H1 (cell line): Measurements from ENCODE around the gene TMEM212. TPM values are rescaled to one million over a fixed set of nuclear protein-coding genes. Genes with fewer than 3 reads are reported as not detected.

ENCODE experiments used
- CTCF ChIA-PET: fragments of 300-600 bp; sonication (Branson Sonifier 250); formaldehyde crosslinking; loops from one replicate; lab custom pipeline; 2021; ENCODE audit not compliant: partially characterized antibody; lab: Charles Lee
- POLR2A ChIA-PET: fragments of 300-600 bp; sonication (Branson Sonifier 250); formaldehyde crosslinking; loops from one replicate; lab custom pipeline; 2021; ENCODE audit warnings: inconsistent platforms; ENCODE audit not compliant: partially characterized antibody; lab: Charles Lee
- DNase-seq, 2 experiments: peaks; one replicate each; pipeline versions ENCODE4 v3.0.0 to v3.0.0-alpha.2; 2010 to 2022; ENCODE audit warnings: low spot score in 2 of 2, low read depth in 1 of 2, mixed read lengths in 1 of 2
- FAIRE-seq: peaks from 2 replicates; lab custom pipeline; 2011; peaks lifted over from hg19 to GRCh38; lab: Jason Lieb, UNC
- H2AFZ ChIP-seq: 2 replicates; pipeline ENCODE4 v1.8.1; 2012; ENCODE audit warnings: low read length, inconsistent platforms
- H2AK5ac ChIP-seq: 2 replicates; pipeline ENCODE4 v1.6.1; 2013; ENCODE audit warnings: low read depth, low read length
- H2BK120ac ChIP-seq: replicated peaks from 2 replicates; pipeline ENCODE3; 2013; ENCODE audit warnings: low read depth, low read length, inconsistent platforms
- H2BK12ac ChIP-seq: 2 replicates; pipeline ENCODE4 v1.6.1; 2013; ENCODE audit warnings: low read depth, low read length
- H2BK15ac ChIP-seq: 2 replicates; pipeline ENCODE4 v1.6.1; 2013; ENCODE audit warnings: low read length
- H2BK20ac ChIP-seq: 2 replicates; pipeline ENCODE4 v1.6.1; 2013; ENCODE audit warnings: low read length
- H2BK5ac ChIP-seq: 2 replicates; pipeline ENCODE4 v1.6.1; 2013; ENCODE audit warnings: low read depth, low read length
- H3K14ac ChIP-seq: 2 replicates; pipeline ENCODE4 v1.6.1; 2013; ENCODE audit warnings: inconsistent platforms; ENCODE audit not compliant: insufficient read length
- H3K18ac ChIP-seq: 2 replicates; pipeline ENCODE4 v1.6.1; 2013; ENCODE audit warnings: low read length; ENCODE audit errors: extremely low read depth
- H3K23ac ChIP-seq: 2 replicates; pipeline ENCODE4 v1.6.1; 2013; ENCODE audit warnings: inconsistent platforms; ENCODE audit not compliant: insufficient read length
- H3K23me2 ChIP-seq: 2 replicates; pipeline ENCODE4 v1.6.1; 2013; ENCODE audit warnings: low read depth, low read length
- H3K27ac ChIP-seq: 2 replicates; pipeline ENCODE4 v1.6.1; 2011; ENCODE audit warnings: low read depth, low read length, inconsistent platforms
- H3K27me3 ChIP-seq, 4 experiments: replicated peaks in 1 of 4; 1 replicate in 1 of 4; 2 replicates in 3 of 4; pipeline versions ENCODE4 v1.6.1 to v1.8.1; 2011 to 2013; ENCODE audit warnings: low read length in 3 of 4, mild to moderate bottlenecking in 3 of 4, inconsistent platforms in 2 of 4, mixed read lengths in 2 of 4, moderate library complexity in 1 of 4; ENCODE audit not compliant: control insufficient read depth in 3 of 4, insufficient read depth in 3 of 4; ENCODE audit errors: extremely low read depth in 1 of 4
- H3K36me3 ChIP-seq, 4 experiments: 2 replicates each; pipeline versions ENCODE4 v1.6.1 to v1.8.1; 2011 to 2013; ENCODE audit warnings: mild to moderate bottlenecking in 4 of 4, low read length in 3 of 4, moderate library complexity in 2 of 4, control low read depth in 1 of 4, inconsistent platforms in 1 of 4; ENCODE audit not compliant: insufficient read depth in 4 of 4, control insufficient read depth in 2 of 4
- H3K4ac ChIP-seq: replicated peaks from 2 replicates; pipeline ENCODE3; 2013; ENCODE audit warnings: low read length, low read depth, mixed read lengths, inconsistent platforms; ENCODE audit not compliant: insufficient read length
- H3K4me1 ChIP-seq, 4 experiments: replicated peaks in 1 of 4; 1 replicate in 1 of 4; 2 replicates in 3 of 4; pipeline versions ENCODE4 v1.6.1 to v1.8.1; 2011 to 2013; ENCODE audit warnings: low read length in 3 of 4, inconsistent platforms in 2 of 4, mixed read lengths in 1 of 4; ENCODE audit not compliant: insufficient read depth in 4 of 4, control insufficient read depth in 3 of 4
- H3K4me2 ChIP-seq, 2 experiments: 2 replicates each; pipeline versions ENCODE4 v1.6.1 to v1.8.1; 2011 to 2013; ENCODE audit warnings: low read depth in 2 of 2, low read length in 2 of 2, control low read depth in 1 of 2, inconsistent platforms in 1 of 2, mild to moderate bottlenecking in 1 of 2; ENCODE audit not compliant: insufficient read depth in 1 of 2
- H3K4me3 ChIP-seq, 4 experiments: fragments of 200-600, 300-600 bp in 1 of 4; sonication (generic), shearing (Covaris generic), sonication (Bioruptor Twin) in 1 of 4; 2 replicates each; pipeline versions ENCODE4 v1.5.1 to v1.8.1; 2011 to 2016; ENCODE audit warnings: low read length in 4 of 4, low read depth in 3 of 4, control low read depth in 2 of 4, inconsistent platforms in 2 of 4, mild to moderate bottlenecking in 2 of 4, mixed read lengths in 1 of 4, moderate library complexity in 1 of 4; ENCODE audit not compliant: insufficient read depth in 2 of 4; ENCODE audit errors: extremely low read depth in 1 of 4
- H3K56ac ChIP-seq: replicated peaks from 2 replicates; pipeline ENCODE3; 2013; ENCODE audit warnings: low read depth, mild to moderate bottlenecking, mixed read lengths, low read length, inconsistent platforms; ENCODE audit not compliant: insufficient read length
- H3K79me1 ChIP-seq: 2 replicates; pipeline ENCODE4 v1.6.1; 2013; ENCODE audit warnings: low read depth, low read length, control low read depth
- H3K79me2 ChIP-seq, 2 experiments: 2 replicates each; pipeline versions ENCODE4 v1.6.1 to v1.8.1; 2012 to 2013; ENCODE audit warnings: low read length in 2 of 2, mild to moderate bottlenecking in 2 of 2, inconsistent platforms in 1 of 2; ENCODE audit not compliant: insufficient read depth in 2 of 2, control insufficient read depth in 1 of 2
- H3K9ac ChIP-seq, 4 experiments: replicated peaks in 1 of 4; 1 replicate in 1 of 4; 2 replicates in 3 of 4; pipeline versions ENCODE4 v1.6.1 to v1.8.1; 2011 to 2013; ENCODE audit warnings: low read depth in 3 of 4, low read length in 3 of 4, control low read depth in 2 of 4, mild to moderate bottlenecking in 2 of 4, moderate library complexity in 2 of 4, inconsistent platforms in 1 of 4; ENCODE audit errors: extremely low read depth in 1 of 4
- H3K9me3 ChIP-seq, 2 experiments: 2 replicates each; pipeline versions ENCODE4 v1.6.1 to v1.8.1; 2012 to 2013; ENCODE audit warnings: mild to moderate bottlenecking in 2 of 2, moderate library complexity in 2 of 2, control low read depth in 1 of 2, inconsistent platforms in 1 of 2, low read depth in 1 of 2, low read length in 1 of 2, mixed read lengths in 1 of 2; ENCODE audit not compliant: insufficient read depth in 2 of 2
- H4K20me1 ChIP-seq, 2 experiments: replicated peaks in 1 of 2; 2 replicates each; pipeline versions ENCODE3 to v1.8.1; 2011 to 2013; ENCODE audit warnings: inconsistent platforms in 2 of 2, low read length in 2 of 2, mild to moderate bottlenecking in 1 of 2; ENCODE audit not compliant: insufficient read depth in 2 of 2, control insufficient read depth in 1 of 2
- H4K5ac ChIP-seq: 2 replicates; pipeline ENCODE4 v1.6.1; 2013; ENCODE audit warnings: low read length, low read depth, mixed read lengths, inconsistent platforms; ENCODE audit not compliant: insufficient read length
- H4K8ac ChIP-seq: 2 replicates; pipeline ENCODE4 v1.8.0; 2013; ENCODE audit warnings: mild to moderate bottlenecking, moderate library complexity, low read length, inconsistent platforms; ENCODE audit not compliant: insufficient read depth; ENCODE audit errors: extremely low read depth
- H4K91ac ChIP-seq: replicated peaks from 2 replicates; pipeline ENCODE3; 2013; ENCODE audit warnings: low read length, mixed read lengths, inconsistent platforms; ENCODE audit not compliant: insufficient read length
- SIRT6 ChIP-seq: IDR thresholded peaks from one replicate; pipeline ENCODE4 v1.7.1; 2012; ENCODE audit warnings: low read length, inconsistent platforms
- SRF ChIP-seq: IDR thresholded peaks from 2 replicates; pipeline ENCODE4 v1.6.1; 2011; ENCODE audit warnings: mild to moderate bottlenecking, low read depth, low read length, moderate library complexity
- WGBS, 2 experiments: shearing (Covaris generic) in 1 of 2; methylation state at CpG; one replicate each; pipeline versions ENCODE4 v1.1.6 to v1.1.7; 2013 to 2015; ENCODE audit warnings: low lambda C conversion rate in 2 of 2, mixed read lengths in 2 of 2, inconsistent platforms in 1 of 2, low coverage in 1 of 2, missing lambda C conversion rate in 1 of 2; ENCODE audit not compliant: insufficient replicate concordance in 2 of 2, insufficient coverage in 1 of 2, insufficient read length in 1 of 2; ENCODE audit errors: extremely low coverage in 1 of 2, missing lambda C conversion rate in 1 of 2; 5-methylcytosine and 5-hydroxymethylcytosine counted together
- polyA plus RNA-seq, 7 experiments: library from polyadenylated mRNA; depleted of rRNA in 3 of 7; stranded (reverse) in 5 of 7; unstranded in 2 of 7; fragments of >200 nt in 5 of 7; fragments of 200-250 nt in 2 of 7; gene quantifications; 1 replicate in 5 of 7; 2 replicates in 1 of 7; 4 replicates in 1 of 7; pipeline versions ENCODE4 v1.2.1 to v1.2.3, GENCODE V29; 2011 to 2013; ENCODE audit warnings: missing spikeins in 2 of 7, mixed read lengths in 2 of 7
- total RNA-seq: library from RNA; stranded (reverse); fragmentation: NEBNext Ultra II Directional; extraction: Animal tissue kit (Norgen Biotek cat#: 25700); gene quantifications from 2 replicates; pipeline ENCODE4 v1.2.1, GENCODE V29; 2021
- TF ChIP-seq, protein P1 (sequence below): IDR thresholded peaks from 2 replicates; pipeline ENCODE4 v1.6.1; 2011; ENCODE audit warnings: low read length, improper control_type of control experiment

The TMEM212 gene
- total and polyA plus RNA-seq, 2 of the 8 experiments (the other 6 are each of a cell fraction or from before 2014, with no cell fraction given), result not detected

DNA sequence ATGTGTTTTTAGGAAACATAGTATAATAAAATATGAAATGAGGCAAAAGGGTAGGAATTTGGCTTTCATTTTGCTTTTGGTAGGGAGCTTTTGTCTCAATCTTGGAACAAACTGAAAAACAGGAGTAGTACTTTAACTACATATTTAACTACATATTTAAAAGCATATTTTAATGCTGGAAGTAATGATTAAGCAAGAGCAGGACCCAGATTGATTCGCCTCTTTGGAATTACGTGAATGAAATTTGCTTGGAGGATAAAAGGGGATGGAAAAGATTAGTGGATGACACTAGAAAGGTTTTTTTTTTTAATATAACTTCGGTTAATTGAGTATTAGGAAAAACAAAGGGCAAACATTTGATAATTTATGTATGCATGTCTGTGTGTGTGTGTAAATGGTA lies 11.2 kb upstream of the TMEM212 start:
- H4K20me1 ChIP-seq, result no peaks in the 10 kb centered on the region
- CTCF ChIA-PET, result interaction anchor here (0.9 to 3.1 kb wide), 3 partner anchors 20 to 59 kb away, joined by 3 to 7 read pairs (median 3); partner anchors contain the start of gene PLD1
- H3K27ac ChIP-seq, result no peak overlapping the region
- no peak overlapping the region for H3K4ac ChIP-seq
- no peak overlapping the region for H2BK15ac ChIP-seq
- no peak overlapping the region for H2BK12ac ChIP-seq
- H3K4me1 ChIP-seq, result no peaks in the 10 kb centered on the region; a peak in 2 of 7 replicates
- H3K56ac ChIP-seq, result no peak overlapping the region
- H3K79me2 ChIP-seq, result no peaks in the 10 kb centered on the region
- WGBS, 2 experiments, result 64% methylated on average over 3 of the region's 3 CpGs; no CpG with 5 or more reads in 1 of the 2 experiments
- no peak overlapping the region for H2AK5ac ChIP-seq
- no peak overlapping the region for H3K23ac ChIP-seq
- H3K27me3 ChIP-seq, result no peaks in the 10 kb centered on the region
- H3K23me2 ChIP-seq, result no peaks in the 10 kb centered on the region
- DNase-seq, result no peak
- no peak overlapping the region for H3K4me2 ChIP-seq
- no peak overlapping the region for H2BK5ac ChIP-seq
- no peak overlapping the region for H3K4me3 ChIP-seq
- H4K91ac ChIP-seq, result no peak overlapping the region
- H3K14ac ChIP-seq, result no peak overlapping the region
- no peak overlapping the region for H2BK120ac ChIP-seq
- H4K5ac ChIP-seq, result no peak overlapping the region
- H3K18ac ChIP-seq, result no peak overlapping the region
- H3K36me3 ChIP-seq, result no peaks in the 10 kb centered on the region
- POLR2A ChIA-PET, result no interaction called here
- no peak overlapping the region for H4K8ac ChIP-seq
- no peak overlapping the region for H2AFZ ChIP-seq
- H2BK20ac ChIP-seq, result no peak overlapping the region
- no peaks in the 10 kb centered on the region for H3K79me1 ChIP-seq
- no peak overlapping the region for H3K9ac ChIP-seq
- no peak for FAIRE-seq
- no peaks in the 10 kb centered on the region for H3K9me3 ChIP-seq
- TF ChIP-seq SRF (no peak), SIRT6 (no peak)
- TF ChIP-seq, protein P1, sequence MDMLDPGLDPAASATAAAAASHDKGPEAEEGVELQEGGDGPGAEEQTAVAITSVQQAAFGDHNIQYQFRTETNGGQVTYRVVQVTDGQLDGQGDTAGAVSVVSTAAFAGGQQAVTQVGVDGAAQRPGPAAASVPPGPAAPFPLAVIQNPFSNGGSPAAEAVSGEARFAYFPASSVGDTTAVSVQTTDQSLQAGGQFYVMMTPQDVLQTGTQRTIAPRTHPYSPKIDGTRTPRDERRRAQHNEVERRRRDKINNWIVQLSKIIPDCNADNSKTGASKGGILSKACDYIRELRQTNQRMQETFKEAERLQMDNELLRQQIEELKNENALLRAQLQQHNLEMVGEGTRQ, result no peak
